HepG2 (cell line): ENCODE data around the gene MYO5B. TPM values are rescaled to one million over a fixed set of nuclear protein-coding genes. Genes with fewer than 3 reads are reported as not detected.

Experiments
- CCDC6 ChIP-seq: sonication (generic); formaldehyde crosslinking; IDR thresholded peaks from 2 replicates; pipeline ENCODE4 v1.8.1; 2022; ENCODE audit warnings: mild to moderate bottlenecking, missing genetic modification reagents, moderate library complexity
- EP300 ChIP-seq, 3 experiments: sonication (generic) in 1 of 3; formaldehyde crosslinking in 1 of 3; IDR thresholded peaks; 2 replicates each; pipeline versions ENCODE4 v1.5.1 to v1.6.1; 2011 to 2020; ENCODE audit warnings: low read depth in 2 of 3, low read length in 2 of 3, borderline replicate concordance in 1 of 3, improper control_type of control experiment in 1 of 3, mild to moderate bottlenecking in 1 of 3, missing genetic modification reagents in 1 of 3, moderate library complexity in 1 of 3
- FOXO1 ChIP-seq: sonication (generic); formaldehyde crosslinking; IDR thresholded peaks from 2 replicates; pipeline ENCODE4 v1.4.0; 2020; ENCODE audit warnings: missing genetic modification reagents
- GABPA ChIP-seq, 2 experiments: IDR thresholded peaks; 2 replicates each; pipeline ENCODE4 v1.6.1; 2011 to 2016; ENCODE audit warnings: low read depth in 2 of 2, low read length in 1 of 2, missing biosample characterization in 1 of 2, missing genetic modification characterization in 1 of 2
- GFI1 ChIP-seq: sonication (generic); formaldehyde crosslinking; IDR thresholded peaks from 2 replicates; pipeline ENCODE4 v1.5.0; 2020; ENCODE audit warnings: missing genetic modification reagents, mild to moderate bottlenecking, borderline replicate concordance
- HOXA3 ChIP-seq: sonication (generic); formaldehyde crosslinking; IDR thresholded peaks from 2 replicates; pipeline ENCODE4 v1.5.0; 2020; ENCODE audit warnings: missing genetic modification reagents
- NFRKB ChIP-seq: fragments of 450-650 bp; IDR thresholded peaks from 2 replicates; pipeline ENCODE4 v1.6.1; 2017
- RCOR2 ChIP-seq: IDR thresholded peaks from 2 replicates; pipeline ENCODE4 v1.6.1; 2016; ENCODE audit warnings: missing biosample characterization, missing genetic modification reagents
- TOE1 ChIP-seq: sonication (generic); formaldehyde crosslinking; IDR thresholded peaks from 2 replicates; pipeline ENCODE4 v1.4.0; 2020; ENCODE audit warnings: mild to moderate bottlenecking, missing genetic modification reagents
- ZBED4 ChIP-seq: sonication (generic); formaldehyde crosslinking; IDR thresholded peaks from 2 replicates; pipeline ENCODE4 v1.4.0; 2020; ENCODE audit warnings: missing genetic modification reagents, borderline replicate concordance
- ZNF407 ChIP-seq: sonication (generic); formaldehyde crosslinking; IDR thresholded peaks from one replicate; pipeline ENCODE4 v1.5.1; 2020; ENCODE audit warnings: mild to moderate bottlenecking, missing genetic modification reagents; ENCODE audit errors: not compliant biosample characterization
- ZNF557 ChIP-seq: sonication (generic); formaldehyde crosslinking; IDR thresholded peaks from 2 replicates; pipeline ENCODE4 v1.4.0; 2020; ENCODE audit warnings: missing genetic modification reagents
- ZNF780A ChIP-seq: sonication (generic); formaldehyde crosslinking; IDR thresholded peaks from 2 replicates; pipeline ENCODE4 v1.8.0; 2022; ENCODE audit warnings: mild to moderate bottlenecking, missing genetic modification reagents, moderate library complexity
- ZNF883 ChIP-seq: sonication (generic); formaldehyde crosslinking; IDR thresholded peaks from 2 replicates; pipeline ENCODE4 v1.5.1; 2020; ENCODE audit warnings: mild to moderate bottlenecking, missing genetic modification reagents; ENCODE audit errors: not compliant biosample characterization
- polyA plus RNA-seq, 8 experiments: library from polyadenylated mRNA; depleted of rRNA in 3 of 8; stranded (reverse) in 7 of 8; unstranded in 1 of 8; fragments of >200 nt; fragmentation: Illumina TruSeq in 4 of 8; extraction: Trizol in 4 of 8; gene quantifications; 2 replicates each; pipeline versions ENCODE4 v1.2.1 to v1.2.3, GENCODE V29; 2011 to 2016; ENCODE audit warnings: low read depth in 4 of 8, missing spikeins in 1 of 8, mixed read lengths in 1 of 8; ENCODE audit not compliant: insufficient read depth in 1 of 8
- total RNA-seq, 5 experiments: library from RNA; depleted of rRNA; stranded (reverse); fragments of >200 nt; fragmentation: Illumina TruSeq; extraction: Trizol; gene quantifications; 2 replicates each; pipeline ENCODE4 v1.2.3, GENCODE V29; 2016; ENCODE audit warnings: low read depth in 1 of 5

The MYO5B gene
- total and polyA plus RNA-seq, 2 of the 13 experiments (the other 11 are each of a cell fraction or from before 2014, with no cell fraction given), result 13.1 to 24.0 TPM

GRCh38 chr18:49832221-49832647 is 362.7 kb downstream of the MYO5B start (continued):
- TF ChIP-seq ZNF407 (CRISPR knock-in tag) (no peak), ZBED4 (CRISPR knock-in tag) (peak; percentile 67; the same call in 1 of the 2 replicates), ZNF557 (CRISPR knock-in tag) (no peak), ZNF780A (no peak), NFRKB (no peak), GABPA (IDR thresholded peaks at IDR 0.05; ENCODE audit: low read depth, low read length) (no peak), GABPA (CRISPR knock-in tag; IDR thresholded peaks at IDR 0.05; ENCODE audit: low read depth) (0 out of 2 replicates have a peak, but pooled peaks have one; percentile 39), GFI1 (peak; percentile 90), TOE1 (CRISPR knock-in tag) (0 out of 2 replicates have a peak, but pooled peaks have one; percentile 58), RCOR2 (peak; percentile 85), ZNF883 (no peak), FOXO1 (CRISPR knock-in tag) (peak; percentile 73; the same call in 1 of the 2 replicates), EP300 (IDR thresholded peaks at IDR 0.05; ENCODE audit: low read depth in 2 of 2, low read length in 2 of 2) (peak in 1 of 2 experiments; percentile 92; a peak in 2 of 4 replicates), EP300 (CRISPR knock-in tag; IDR thresholded peaks at IDR 0.05; ENCODE audit: borderline replicate concordance) (no peak; the same call in 1 of the 2 replicates), CCDC6 (CRISPR knock-in tag) (no peak), HOXA3 (CRISPR knock-in tag) (0 out of 2 replicates have a peak, but pooled peaks have one; percentile 35)
